Activated CD4-positive, alpha-beta memory T cell treated with anti-CD3 and anti-CD28 coated beads for 36 hours (primary cell): ENCODE data around the gene RIMBP2. TPM values are rescaled to one million over a fixed set of nuclear protein-coding genes. Genes with fewer than 3 reads are reported as not detected.
"Not testable (repeated sequence)": the region's sequence is repeated elsewhere in the genome, so short reads cannot be mapped to it uniquely, and the experiment has no call there.

Experiments used
- CTCF ChIA-PET: fragments of 350-600 bp; sonication (Branson Sonifier 250); formaldehyde crosslinking; loops from one replicate; lab custom pipeline; 2021; ENCODE audit warnings: antibody characterized with exemption, inconsistent platforms; lab: Charles Lee
- POLR2A ChIA-PET: fragments of 350-600 bp; sonication (Branson Sonifier 250); formaldehyde crosslinking; loops from one replicate; lab custom pipeline; 2021; ENCODE audit warnings: antibody characterized with exemption; lab: Charles Lee
- DNase-seq: peaks from one replicate; pipeline ENCODE4 v3.0.0-alpha.2; 2020
- H3K27ac Mint-ChIP-seq: one replicate; pipeline ENCODE4 v1.8.0; 2021; ENCODE audit warnings: mixed read lengths
- H3K27me3 Mint-ChIP-seq: one replicate; pipeline ENCODE4 v1.8.0; 2021; ENCODE audit warnings: mixed read lengths
- H3K36me3 Mint-ChIP-seq: one replicate; pipeline ENCODE4 v1.8.0; 2021; ENCODE audit warnings: mixed read lengths
- H3K4me1 Mint-ChIP-seq: one replicate; pipeline ENCODE4 v1.8.0; 2021; ENCODE audit warnings: low read depth, mixed read lengths
- H3K4me3 Mint-ChIP-seq: one replicate; pipeline ENCODE4 v1.8.0; 2021; ENCODE audit warnings: mild to moderate bottlenecking, mixed read lengths
- H3K9me3 Mint-ChIP-seq: one replicate; pipeline ENCODE4 v1.8.0; 2021; ENCODE audit warnings: mixed read lengths
- intact Hi-C: fragments of 100-400 bp; cut with micrococcal nuclease; formaldehyde crosslinking; loops from one replicate; pipeline ENCODE4 v1.15.1; 2023
- total RNA-seq, 2 experiments: library from RNA; stranded (reverse); gene quantifications; one replicate each; pipeline ENCODE4 v1.2.3, GENCODE V29; 2021

RIMBP2 gene
- total RNA-seq, 2 experiments from 2014 or later, result 0.27 TPM; not detected in 1

DNA sequence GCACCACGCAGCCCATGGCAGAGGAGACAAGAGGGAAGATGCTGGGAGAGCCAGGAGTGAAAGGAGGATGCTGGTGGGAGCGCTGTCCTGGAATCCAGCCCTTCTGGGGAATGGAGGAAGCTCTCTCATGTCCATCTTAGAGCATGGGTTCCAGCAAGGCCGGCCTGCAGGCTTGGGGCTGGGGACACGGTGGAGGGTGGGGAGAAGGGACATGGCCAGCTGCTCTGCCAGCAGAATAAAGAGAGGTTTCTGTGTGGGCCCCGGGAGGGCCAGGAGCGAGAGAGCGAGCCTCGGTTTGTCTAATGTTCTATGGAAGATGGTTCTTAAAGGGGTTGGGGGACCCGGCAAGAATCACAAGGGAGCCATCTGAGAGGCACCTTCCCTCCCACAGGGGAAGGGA lies 60.2 kb downstream of the RIMBP2 start:
- no peaks in the 10 kb centered on the region for H3K27me3 Mint-ChIP-seq
- H3K27ac Mint-ChIP-seq, result no peak overlapping the region
- DNase-seq, result no peak
- ChIA-PET CTCF (no interaction called here), POLR2A (no interaction called here)
- intact Hi-C loops, result no loop called here
- H3K4me3 Mint-ChIP-seq, result no peak overlapping the region
- H3K9me3 Mint-ChIP-seq, result peaks cover 6% of the 10 kb centered on the region
- H3K4me1 Mint-ChIP-seq, result no peaks in the 10 kb centered on the region
- no peaks in the 10 kb centered on the region for H3K36me3 Mint-ChIP-seq

DNA sequence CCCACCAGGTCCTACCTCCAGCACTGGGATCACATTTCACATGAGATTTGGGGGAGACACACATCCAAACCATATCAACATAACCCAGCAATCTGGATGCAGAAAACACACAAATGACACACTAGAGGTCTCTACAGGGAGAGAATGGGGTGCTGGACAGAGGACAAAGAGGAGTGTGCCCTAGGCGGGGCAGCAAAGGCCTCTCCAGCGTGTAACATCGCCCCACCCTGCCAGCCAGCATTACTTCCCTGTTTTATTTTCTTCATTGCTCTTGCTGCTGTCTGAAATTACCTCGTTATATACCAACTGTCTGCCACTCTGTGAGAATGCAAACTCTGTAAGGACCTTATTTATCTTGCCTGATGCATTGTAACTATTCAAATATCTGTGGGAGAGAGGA lies 61.1 kb downstream of the RIMBP2 start:
- POLR2A ChIA-PET, result no interaction called here
- H3K36me3 Mint-ChIP-seq, result no peaks in the 10 kb centered on the region
- no peaks in the 10 kb centered on the region for H3K4me1 Mint-ChIP-seq
- H3K27ac Mint-ChIP-seq, result no peak overlapping the region
- no peaks in the 10 kb centered on the region for H3K27me3 Mint-ChIP-seq
- no peak for DNase-seq
- CTCF ChIA-PET, result no interaction called here
- intact Hi-C loops, result no loop called here
- H3K4me3 Mint-ChIP-seq, result no peak overlapping the region
- H3K9me3 Mint-ChIP-seq, result peaks cover 6% of the 10 kb centered on the region

DNA sequence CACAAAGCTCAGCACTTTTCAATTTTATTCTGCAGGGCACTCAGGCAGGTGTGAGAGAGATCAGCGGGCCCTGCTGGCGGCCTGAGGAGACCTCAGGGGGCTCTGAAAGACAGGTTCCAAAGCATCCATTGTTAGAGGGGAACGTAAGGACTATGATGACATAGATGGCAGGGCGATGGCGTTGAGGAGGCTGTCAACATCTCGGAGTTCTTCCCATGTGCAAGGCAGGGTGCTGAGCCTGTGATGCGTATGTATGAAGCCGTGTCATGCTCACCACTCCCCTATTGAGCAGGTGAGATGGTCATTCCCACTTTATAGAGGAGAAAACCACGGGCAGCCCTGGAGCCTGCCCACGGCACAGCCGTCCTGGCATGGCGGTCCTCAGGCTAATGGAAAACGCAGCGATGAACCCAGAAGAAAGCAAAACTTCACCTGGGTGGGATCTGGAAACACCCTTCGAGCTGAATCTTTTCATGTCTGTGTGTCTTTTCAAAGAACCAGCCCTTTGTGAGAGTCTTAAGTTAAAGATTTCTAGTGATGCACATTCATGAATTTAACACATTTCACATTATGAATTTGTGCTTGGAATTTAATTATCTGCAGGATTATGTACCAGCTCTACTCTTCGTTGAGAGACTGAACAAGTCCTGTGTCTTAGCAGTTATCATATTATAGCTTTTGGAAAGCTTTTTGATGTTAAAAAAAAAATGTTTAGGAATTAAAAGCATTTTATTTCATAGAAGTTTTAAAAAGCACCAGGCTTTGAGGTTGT lies 64.7 kb downstream of the RIMBP2 start:
- Mint-ChIP-seq H3K4me1 (no peaks in the 10 kb centered on the region), H3K27ac (no peak overlapping the region), H3K9me3 (peaks cover 6% of the 10 kb centered on the region), H3K27me3 (no peaks in the 10 kb centered on the region), H3K4me3 (no peak overlapping the region), H3K36me3 (no peaks in the 10 kb centered on the region)
- CTCF ChIA-PET, result no interaction called here
- POLR2A ChIA-PET, result no interaction called here
- intact Hi-C loops, result no loop called here
- DNase-seq, result no peak

DNA sequence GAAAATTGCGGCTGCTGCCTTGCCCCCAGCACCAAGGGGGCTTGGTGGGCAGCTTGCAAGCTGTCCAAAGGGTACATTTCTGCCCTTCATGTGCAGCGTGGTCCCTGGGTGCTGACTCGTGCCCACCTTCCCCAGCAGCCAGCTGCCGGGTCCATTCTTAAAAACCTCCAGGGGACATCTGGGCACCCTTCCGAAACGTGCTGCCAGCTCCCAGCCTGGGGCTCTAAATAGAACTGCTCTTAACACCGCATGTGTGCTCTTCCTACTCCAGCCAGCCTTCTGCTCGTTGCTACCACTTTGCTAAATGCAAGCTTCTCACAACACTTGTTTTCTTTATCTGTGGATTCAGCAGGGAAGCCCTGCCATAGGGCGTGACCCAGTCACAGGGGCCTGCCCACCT lies 66.0 kb downstream of the RIMBP2 start:
- Mint-ChIP-seq H3K4me3 (no peak overlapping the region), H3K4me1 (no peaks in the 10 kb centered on the region), H3K27ac (no peak overlapping the region), H3K9me3 (peaks cover 6% of the 10 kb centered on the region), H3K27me3 (no peaks in the 10 kb centered on the region), H3K36me3 (no peaks in the 10 kb centered on the region)
- intact Hi-C loops, result no loop called here
- POLR2A ChIA-PET, result no interaction called here
- DNase-seq, result no peak
- CTCF ChIA-PET, result no interaction called here

GRCh38 chr12:130649101-130650045 lies 66.7 kb downstream of the RIMBP2 start:
- ChIA-PET POLR2A (no interaction called here), CTCF (no interaction called here)
- Mint-ChIP-seq H3K9me3 (peaks cover 5% of the 10 kb centered on the region), H3K4me1 (no peaks in the 10 kb centered on the region), H3K27me3 (no peaks in the 10 kb centered on the region), H3K4me3 (no peak overlapping the region), H3K36me3 (no peaks in the 10 kb centered on the region), H3K27ac (no peak overlapping the region)
- no peak for DNase-seq
- intact Hi-C loops, result no loop called here

- H3K4me1 Mint-ChIP-seq, result no peaks in the 10 kb centered on the region
- no peak for DNase-seq
- POLR2A ChIA-PET, result no interaction called here
- H3K9me3 Mint-ChIP-seq, result no peaks in the 10 kb centered on the region
- intact Hi-C loops, result no loop called here
- H3K27ac Mint-ChIP-seq, result no peak overlapping the region
- H3K36me3 Mint-ChIP-seq, result no peaks in the 10 kb centered on the region
- no peak overlapping the region for H3K4me3 Mint-ChIP-seq
- no peaks in the 10 kb centered on the region for H3K27me3 Mint-ChIP-seq
- CTCF ChIA-PET, result no interaction called here
These were observed 68.3 kb downstream of the RIMBP2 start for GRCh38 chr12:130647814-130648213.

- intact Hi-C loops, result no loop called here
- DNase-seq, result no peak
These were observed 69.3 kb downstream of the RIMBP2 start for GRCh38 chr12:130646716-130647370.

GRCh38 chr12:130646191-130646590 lies 69.9 kb downstream of the RIMBP2 start:
- CTCF ChIA-PET, H3K4me1 Mint-ChIP-seq, DNase-seq, H3K4me3 Mint-ChIP-seq, intact Hi-C loops, H3K27me3 Mint-ChIP-seq, POLR2A ChIA-PET, H3K27ac Mint-ChIP-seq, H3K36me3 Mint-ChIP-seq, H3K9me3 Mint-ChIP-seq: not testable (repeated sequence)

More at GRCh38 chr12:130646716-130647370, 69.3 kb downstream of the RIMBP2 start:
- H3K9me3 Mint-ChIP-seq, result no peaks in the 10 kb centered on the region
- ChIA-PET POLR2A (no interaction called here), CTCF (no interaction called here)
- no peaks in the 10 kb centered on the region for H3K27me3 Mint-ChIP-seq
- no peak overlapping the region for H3K27ac Mint-ChIP-seq
- no peaks in the 10 kb centered on the region for H3K4me1 Mint-ChIP-seq
- H3K4me3 Mint-ChIP-seq, result no peak overlapping the region
- H3K36me3 Mint-ChIP-seq, result no peaks in the 10 kb centered on the region

DNA sequence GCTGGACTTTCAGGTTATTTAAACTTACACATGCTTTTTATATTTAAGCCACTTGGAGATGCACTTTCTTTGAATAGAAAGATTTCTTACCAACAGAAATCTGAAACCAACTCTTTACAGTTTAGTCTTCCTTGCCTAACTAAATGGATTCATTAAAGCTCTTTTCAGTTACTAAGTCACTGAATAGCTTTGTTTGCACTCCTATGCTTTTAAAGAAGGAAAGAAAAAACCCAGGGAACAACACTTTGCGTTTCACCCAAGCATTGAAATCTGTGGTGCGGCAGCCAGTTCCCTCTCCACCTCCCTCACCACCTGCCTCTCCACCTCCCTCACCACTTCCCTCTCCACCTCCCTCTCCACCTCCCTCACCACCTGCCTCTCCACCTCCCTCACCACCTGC lies 70.3 kb downstream of the RIMBP2 start:
- Mint-ChIP-seq H3K4me1 (no peaks in the 10 kb centered on the region), H3K27me3 (no peaks in the 10 kb centered on the region), H3K36me3 (no peaks in the 10 kb centered on the region), H3K27ac (no peak overlapping the region), H3K4me3 (no peak overlapping the region), H3K9me3 (no peaks in the 10 kb centered on the region)
- ChIA-PET CTCF (no interaction called here), POLR2A (no interaction called here)
- intact Hi-C loops, result no loop called here
- DNase-seq, result no peak

DNA sequence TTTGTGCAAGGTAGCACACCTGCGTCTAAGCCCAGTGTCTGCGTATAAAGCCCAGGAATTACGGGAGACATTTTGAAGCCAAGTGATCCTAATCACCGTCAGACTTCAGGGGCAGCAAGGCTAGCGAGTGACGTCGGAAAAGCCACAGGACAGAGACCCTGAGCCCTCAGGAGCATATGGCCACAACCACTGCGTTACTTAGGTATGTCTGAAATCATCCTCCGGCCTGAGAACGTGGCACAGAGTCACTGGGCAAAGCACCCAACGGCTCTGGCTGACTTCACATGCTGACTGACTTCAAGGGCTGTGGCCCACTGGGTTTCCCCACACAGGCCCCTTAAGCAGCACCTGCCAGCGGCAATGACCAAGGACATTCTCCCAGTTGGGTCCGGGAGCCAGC lies 71.5 kb downstream of the RIMBP2 start:
- Mint-ChIP-seq H3K4me1 (no peaks in the 10 kb centered on the region), H3K9me3 (no peaks in the 10 kb centered on the region), H3K4me3 (no peak overlapping the region), H3K27me3 (no peaks in the 10 kb centered on the region), H3K27ac (no peak overlapping the region), H3K36me3 (no peaks in the 10 kb centered on the region)
- POLR2A ChIA-PET, result no interaction called here
- intact Hi-C loops, result no loop called here
- CTCF ChIA-PET, result no interaction called here
- no peak for DNase-seq

GRCh38 chr12:130644146-130644545 lies 72.0 kb downstream of the RIMBP2 start:
- H3K36me3 Mint-ChIP-seq, result no peaks in the 10 kb centered on the region
- H3K9me3 Mint-ChIP-seq, result no peaks in the 10 kb centered on the region
- H3K27me3 Mint-ChIP-seq, result no peaks in the 10 kb centered on the region
- ChIA-PET CTCF (no interaction called here), POLR2A (no interaction called here)
- H3K27ac Mint-ChIP-seq, result no peak overlapping the region
- H3K4me1 Mint-ChIP-seq, result no peaks in the 10 kb centered on the region
- no peak for DNase-seq
- intact Hi-C loops, result no loop called here
- no peak overlapping the region for H3K4me3 Mint-ChIP-seq

DNA sequence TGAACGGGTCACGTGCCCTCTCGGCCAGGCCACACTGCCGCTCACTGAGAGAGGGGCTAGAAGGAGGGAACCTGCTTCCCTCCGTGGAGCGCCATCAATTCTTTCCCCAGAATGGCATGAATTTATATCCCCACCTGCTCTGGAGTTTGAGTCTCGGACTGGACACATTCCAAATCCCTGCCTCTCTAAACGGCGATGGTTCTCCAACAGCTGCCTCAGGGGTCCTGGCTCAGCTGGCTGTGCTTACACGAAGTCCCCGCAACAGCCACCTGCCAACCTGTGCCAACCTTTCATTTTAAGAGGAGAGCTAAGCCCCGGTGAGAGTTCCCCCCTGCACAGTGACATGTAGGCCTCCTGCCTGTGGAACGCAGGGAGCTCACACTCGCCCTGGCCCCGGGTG lies 73.2 kb downstream of the RIMBP2 start:
- POLR2A ChIA-PET, result no interaction called here
- H3K27me3 Mint-ChIP-seq, result no peaks in the 10 kb centered on the region
- CTCF ChIA-PET, result no interaction called here
- intact Hi-C loops, result no loop called here
- H3K9me3 Mint-ChIP-seq, result no peaks in the 10 kb centered on the region
- no peak overlapping the region for H3K27ac Mint-ChIP-seq
- H3K36me3 Mint-ChIP-seq, result no peaks in the 10 kb centered on the region
- H3K4me3 Mint-ChIP-seq, result no peak overlapping the region
- H3K4me1 Mint-ChIP-seq, result no peaks in the 10 kb centered on the region
- no peak for DNase-seq
